Right lobe of liver (tissue), 4 donors: ENCODE data around the gene IGF2.

Source experiments
- CTCF ChIP-seq, 4 donors: fragments of 200-600 bp in 3 of 4; fragments of 450-650 bp in 1 of 4; IDR thresholded peaks; one replicate each; pipeline versions ENCODE4 v1.5.1 to v1.8.0; 2016 to 2022; ENCODE audit warnings: antibody characterized with exemption in 4 of 4, mild to moderate bottlenecking in 2 of 4
- POLR2A ChIP-seq: fragments of 450-650 bp; IDR thresholded peaks from one replicate; pipeline ENCODE4 v1.6.1; 2017; ENCODE audit warnings: antibody characterized with exemption, mild to moderate bottlenecking
- donor health status: DM: no; HTN: no; CAD: no.
- donor health status: DM: no; HTN: no; CAD: no.
- donor health status: DM: no; HTN: yes; CAD: no.

- TF ChIP-seq CTCF (IDR thresholded peaks at IDR 0.05) (no peak), POLR2A (no peak)
These were observed 37.9 kb upstream of the IGF2 start for GRCh38 chr11:2177076-2177475.
